Subcutaneous adipose tissue (tissue), 4 donors: ENCODE data around the gene DNAJB12. TPM values are rescaled to one million over a fixed set of nuclear protein-coding genes. Genes with fewer than 3 reads are reported as not detected.

Experiments
- total RNA-seq, 4 donors: library from RNA; depleted of rRNA; stranded (reverse); fragments of >200 nt; gene quantifications; one replicate each; pipeline ENCODE4 v1.1.0, GENCODE V29; 2016
- TF ChIP-seq, protein P1 (sequence below): fragments of 450-650 bp; IDR thresholded peaks from one replicate; pipeline ENCODE4 v1.5.1; 2016; ENCODE audit warnings: low read depth, mild to moderate bottlenecking, control low read depth, antibody characterized with exemption, moderate library complexity

The DNAJB12 gene
- total RNA-seq, 4 donors from 2014 or later, result 28.4 to 38.4 (median 33.9) TPM

DNA sequence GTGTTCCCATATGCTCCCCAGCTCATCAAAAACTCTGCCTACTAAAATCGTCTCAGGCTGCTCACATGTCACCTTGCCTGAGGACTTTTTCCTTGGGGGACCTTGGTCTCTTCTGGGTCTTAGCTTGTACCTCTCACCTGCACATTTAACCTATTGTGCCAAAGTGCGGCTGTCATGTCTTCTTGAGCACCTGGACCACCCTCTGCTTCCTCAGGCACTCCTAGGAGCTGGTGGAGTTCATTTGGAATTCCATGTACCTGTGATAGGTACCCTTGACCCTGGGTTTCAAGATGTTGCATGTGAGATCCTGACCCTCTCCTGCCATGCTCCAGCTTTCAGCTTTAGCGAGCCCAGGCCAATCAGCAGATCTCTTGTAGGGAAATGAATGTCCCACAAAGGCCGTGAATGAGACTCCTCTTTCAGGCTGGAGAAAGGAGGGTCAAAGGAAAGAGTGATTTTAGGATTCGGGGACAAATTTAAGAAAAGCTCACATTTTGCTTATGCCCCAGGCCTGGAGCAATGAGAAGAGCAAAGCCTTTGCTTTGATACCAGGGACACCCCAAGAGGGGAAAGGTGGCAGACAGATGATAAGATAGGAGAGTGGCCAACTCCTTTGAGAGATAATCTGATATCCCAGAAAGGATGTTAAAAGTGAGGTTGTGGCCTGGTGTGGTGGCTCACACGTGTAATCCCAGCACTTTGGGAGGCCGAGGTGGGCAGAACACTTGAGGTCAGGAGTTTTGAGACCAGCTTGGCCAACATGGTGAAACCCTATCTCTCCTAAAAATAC lies 10.6 kb upstream of the DNAJB12 start:
- TF ChIP-seq, protein P1, sequence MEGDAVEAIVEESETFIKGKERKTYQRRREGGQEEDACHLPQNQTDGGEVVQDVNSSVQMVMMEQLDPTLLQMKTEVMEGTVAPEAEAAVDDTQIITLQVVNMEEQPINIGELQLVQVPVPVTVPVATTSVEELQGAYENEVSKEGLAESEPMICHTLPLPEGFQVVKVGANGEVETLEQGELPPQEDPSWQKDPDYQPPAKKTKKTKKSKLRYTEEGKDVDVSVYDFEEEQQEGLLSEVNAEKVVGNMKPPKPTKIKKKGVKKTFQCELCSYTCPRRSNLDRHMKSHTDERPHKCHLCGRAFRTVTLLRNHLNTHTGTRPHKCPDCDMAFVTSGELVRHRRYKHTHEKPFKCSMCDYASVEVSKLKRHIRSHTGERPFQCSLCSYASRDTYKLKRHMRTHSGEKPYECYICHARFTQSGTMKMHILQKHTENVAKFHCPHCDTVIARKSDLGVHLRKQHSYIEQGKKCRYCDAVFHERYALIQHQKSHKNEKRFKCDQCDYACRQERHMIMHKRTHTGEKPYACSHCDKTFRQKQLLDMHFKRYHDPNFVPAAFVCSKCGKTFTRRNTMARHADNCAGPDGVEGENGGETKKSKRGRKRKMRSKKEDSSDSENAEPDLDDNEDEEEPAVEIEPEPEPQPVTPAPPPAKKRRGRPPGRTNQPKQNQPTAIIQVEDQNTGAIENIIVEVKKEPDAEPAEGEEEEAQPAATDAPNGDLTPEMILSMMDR, result no peak

- TF ChIP-seq, protein P1, result no peak
Measured at GRCh38 chr10:72364239-72364777, 9.6 kb upstream of the DNAJB12 start.

GRCh38 chr10:72356987-72357386 lies 2.3 kb upstream of the DNAJB12 start:
- TF ChIP-seq, protein P1, result no peak

DNA sequence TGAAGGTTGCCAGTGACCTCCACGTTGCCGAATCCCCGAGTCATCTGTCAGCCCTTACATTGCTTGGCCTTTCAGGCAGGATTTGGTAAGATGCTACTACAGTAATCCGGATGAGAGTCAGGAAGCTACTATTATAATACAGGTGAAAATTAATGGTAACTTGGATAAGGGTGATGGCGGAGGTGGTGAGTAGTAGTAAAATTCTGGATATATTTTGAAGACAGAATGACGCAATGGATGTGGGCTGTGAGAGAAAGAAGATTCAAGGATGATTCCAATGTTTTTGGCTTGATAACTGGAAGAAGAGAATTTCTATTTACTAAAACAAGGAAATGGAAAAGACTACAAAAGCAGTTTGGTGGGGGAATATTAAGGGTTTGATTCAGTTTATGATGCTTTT lies 1.4 kb upstream of the DNAJB12 start:
- TF ChIP-seq, protein P1, result no peak

- TF ChIP-seq, protein P1, result no peak
Measured at GRCh38 chr10:72355214-72355555, 466 bp upstream of the DNAJB12 start.

GRCh38 chr10:72353965-72354355 lies 759 bp downstream of the DNAJB12 start:
- TF ChIP-seq, protein P1, result no peak

DNA sequence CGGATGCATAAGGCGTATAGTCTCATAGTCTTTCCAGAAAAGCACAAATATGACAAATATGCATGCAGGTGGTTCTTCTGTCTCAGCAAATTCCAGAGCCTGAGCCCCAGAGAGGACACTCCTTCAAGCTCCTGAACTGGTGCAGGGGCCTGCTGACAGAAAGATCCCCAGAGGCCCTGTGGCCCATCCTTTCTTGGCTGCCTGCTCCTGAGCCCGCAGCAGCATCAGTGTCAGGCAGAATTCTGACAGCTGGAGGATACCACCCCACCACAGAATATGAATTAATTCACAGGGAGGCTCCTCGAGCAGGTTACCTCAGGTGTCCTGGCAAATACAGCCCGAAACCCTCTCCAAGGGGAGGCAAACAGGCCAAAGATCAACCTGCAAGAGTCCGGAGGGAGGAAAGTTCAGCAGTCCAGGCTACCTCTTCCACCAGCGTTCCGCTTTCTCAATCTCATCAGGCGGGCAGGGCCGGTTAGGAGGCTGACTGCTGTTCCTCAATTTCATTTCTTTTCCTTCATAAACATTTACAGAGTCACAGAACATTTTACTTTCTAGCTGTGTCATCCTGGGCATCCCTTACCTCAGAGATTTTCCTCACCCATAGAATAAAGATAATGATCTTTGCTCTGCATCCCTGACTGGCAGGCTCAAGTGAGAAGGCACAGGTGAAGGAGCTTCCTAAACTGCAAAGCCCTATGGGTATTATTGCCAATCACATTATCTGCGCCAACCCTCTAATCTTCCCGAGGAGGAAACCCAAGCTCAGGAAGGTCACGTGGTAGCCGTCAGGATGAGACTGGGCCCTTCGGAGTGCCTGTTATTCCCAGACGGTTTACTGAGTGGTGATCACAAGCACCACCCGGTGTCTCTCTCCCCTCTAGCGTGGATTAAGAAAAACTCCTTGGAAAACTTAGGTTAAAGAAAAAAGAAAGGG lies 1.4 kb downstream of the DNAJB12 start:
- TF ChIP-seq, protein P1, result no peak
